ENCODE data around the gene COA5.

COA5 gene

GRCh38 chr2:98561902-98562695 is 46.2 kb downstream of the COA5 start:
- no peak for DNase-seq (ENCODE audit: low read depth, low spot score)
- no peak for TF ChIP-seq CTCF (IDR thresholded peaks at IDR 0.05; ENCODE audit: insufficient read depth, low read length, missing control alignments)
- no peak overlapping the region for H3K4me3 ChIP-seq (ENCODE audit: low read depth, low read length)
- POLR2A ChIA-PET, result interaction anchor here (0.6 kb wide), 1 partner anchor 28 kb away, joined by 3 read pairs; no protein-coding TSS in a partner anchor
- CTCF ChIA-PET, result interaction anchor here (1.7 kb wide), 1 partner anchor 9 kb away, joined by 4 read pairs; no protein-coding TSS in a partner anchor

GRCh38 chr2:98561018-98561417 is 47.3 kb downstream of the COA5 start:
- POLR2A ChIA-PET, result no interaction called here

GRCh38 chr2:98560256-98560771 is 48.0 kb downstream of the COA5 start:
- DNase-seq (ENCODE audit: low read depth, low spot score), result peak; percentile 83
- ChIA-PET POLR2A (interaction anchor here (0.9 kb wide), 1 partner anchor 49 kb away, joined by 3 read pairs; no protein-coding TSS in a partner anchor), CTCF (interaction anchor here (0.6 to 1.9 kb wide), 7 partner anchors 8 to 72 kb away, joined by 3 to 6 read pairs (median 4); no protein-coding TSS in a partner anchor)
- H3K4me3 ChIP-seq (ENCODE audit: low read depth, low read length), result no peak overlapping the region
- no peak for TF ChIP-seq CTCF (IDR thresholded peaks at IDR 0.05; ENCODE audit: insufficient read depth, low read length, missing control alignments)

More at GRCh38 chr2:98561018-98561417, 47.3 kb downstream of the COA5 start:
- CTCF ChIA-PET, result interaction anchor here (1.5 to 1.6 kb wide), 2 partner anchors 19 to 73 kb away, joined by 4 to 5 read pairs; no protein-coding TSS in a partner anchor
- H3K4me3 ChIP-seq (ENCODE audit: low read depth, low read length), result no peak overlapping the region
- no peak for DNase-seq (ENCODE audit: low read depth, low spot score)
- TF ChIP-seq CTCF (IDR thresholded peaks at IDR 0.05; ENCODE audit: insufficient read depth, low read length, missing control alignments), result no peak

- ChIA-PET CTCF (interaction anchor here (0.6 to 1.9 kb wide), 6 partner anchors 8 to 71 kb away, joined by 3 to 6 read pairs (median 4); no protein-coding TSS in a partner anchor), POLR2A (interaction anchor here (0.9 kb wide), 1 partner anchor 49 kb away, joined by 3 read pairs; no protein-coding TSS in a partner anchor)
- no peak for TF ChIP-seq CTCF (IDR thresholded peaks at IDR 0.05; ENCODE audit: insufficient read depth, low read length, missing control alignments)
- no peak overlapping the region for H3K4me3 ChIP-seq (ENCODE audit: low read depth, low read length)
- DNase-seq (ENCODE audit: low read depth, low spot score), result no peak
These were observed 48.7 kb downstream of the COA5 start for GRCh38 chr2:98559581-98559980.

GRCh38 chr2:98558852-98559530 is 49.3 kb downstream of the COA5 start:
- DNase-seq (ENCODE audit: low read depth, low spot score), result no peak
- TF ChIP-seq CTCF (IDR thresholded peaks at IDR 0.05; ENCODE audit: insufficient read depth, low read length, missing control alignments), result no peak
- no peak overlapping the region for H3K4me3 ChIP-seq (ENCODE audit: low read depth, low read length)
- ChIA-PET POLR2A (no interaction called here), CTCF (interaction anchor here (1.9 kb wide), 1 partner anchor 10 kb away, joined by 6 read pairs; no protein-coding TSS in a partner anchor)

Data from AG04449 (cell line).